Measurements from ENCODE around the gene HAUS7.

HAUS7 gene

DNA sequence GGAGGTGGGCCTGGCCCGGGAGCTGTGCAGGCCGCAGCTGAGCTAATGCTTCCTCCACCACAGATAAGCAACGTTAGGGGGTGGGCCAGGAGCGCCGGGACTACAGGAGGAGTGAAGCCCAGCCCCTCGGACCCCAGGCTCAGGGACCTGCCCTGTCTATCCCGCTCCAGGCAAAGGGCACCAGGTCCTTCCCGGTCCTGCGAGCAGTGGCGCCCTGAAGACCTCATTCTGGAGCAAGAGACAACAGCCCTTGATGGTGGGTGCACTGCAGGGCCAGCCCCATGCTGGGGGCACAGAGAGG is 23.8 kb downstream of the HAUS7 start:
- Histone ChIP-seq H3K4me3 (ENCODE audit: extremely low read depth, insufficient read depth, low read length, poor library complexity, severe bottlenecking) (no peak overlapping the region), H3K27ac (ENCODE audit: low read depth, low read length, severe bottlenecking) (no peak overlapping the region), H3K36me3 (ENCODE audit: control insufficient read depth, insufficient read depth, low read length) (no peaks in the 10 kb centered on the region), H3K9me3 (ENCODE audit: control insufficient read depth, low read length) (no peaks in the 10 kb centered on the region), H3K4me1 (ENCODE audit: control insufficient read depth, insufficient read depth, low read length, poor library complexity, severe bottlenecking) (no peaks in the 10 kb centered on the region)
- WGBS, 2 experiments (ENCODE audit: insufficient coverage in 2 of 2) = 96 to 97% methylated on average over 6 to 8 of the region's 10 CpGs

DNA sequence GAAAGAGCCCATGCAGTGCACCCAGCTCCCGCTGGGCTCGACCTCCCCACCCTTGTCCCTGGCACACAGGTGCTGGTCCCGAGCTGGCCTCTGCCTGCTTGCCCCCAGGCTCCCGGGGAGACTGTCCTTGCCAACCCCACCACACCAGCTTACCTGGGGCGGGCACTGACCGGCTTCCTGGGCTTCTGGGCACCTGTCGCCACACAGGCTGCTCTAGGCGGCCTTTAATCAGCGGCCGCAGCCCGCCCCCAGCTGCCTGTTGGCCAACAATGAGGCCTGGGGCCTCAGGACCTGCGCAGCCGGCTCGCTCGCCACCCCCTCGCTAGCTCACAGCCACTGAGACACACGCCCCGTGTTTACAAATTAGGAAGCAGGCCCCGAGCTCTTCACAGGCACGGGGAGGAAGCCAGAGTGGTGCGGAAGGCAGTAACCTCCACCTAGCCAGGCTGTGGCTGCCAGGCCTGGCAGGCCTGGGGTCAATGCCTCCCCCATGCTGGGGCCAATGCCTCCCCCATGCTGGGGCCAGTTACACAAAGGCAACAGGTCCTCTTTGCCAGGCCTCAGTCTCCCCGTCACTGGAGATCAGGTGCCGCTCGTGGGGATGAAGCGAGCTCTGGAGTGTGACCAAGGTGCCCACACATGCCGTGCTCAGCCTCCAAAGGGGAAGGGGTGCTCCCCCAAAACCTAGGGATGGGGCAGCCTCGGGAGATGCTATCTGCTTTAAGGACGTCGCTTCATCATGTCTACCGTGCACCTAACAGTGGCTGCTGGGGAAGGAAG is 24.3 kb downstream of the HAUS7 start, which contains the start of gene TREX2:
TSS of gene TREX2 (minus strand) at position 201 of the 780 bp plus-strand sequence. CDS start 626 bp downstream, outside the sequence.
- Histone ChIP-seq H3K36me3 (ENCODE audit: control insufficient read depth, insufficient read depth, low read length) (no peaks in the 10 kb centered on the region), H3K4me1 (ENCODE audit: control insufficient read depth, insufficient read depth, low read length, poor library complexity, severe bottlenecking) (no peaks in the 10 kb centered on the region), H3K4me3 (ENCODE audit: extremely low read depth, insufficient read depth, low read length, poor library complexity, severe bottlenecking) (no peak within 1 kb of the TSS), H3K9me3 (ENCODE audit: control insufficient read depth, low read length) (no peaks in the 10 kb centered on the region), H3K27ac (ENCODE audit: low read depth, low read length, severe bottlenecking) (no peak within 1 kb of the TSS)
- WGBS, 2 experiments (ENCODE audit: insufficient coverage in 2 of 2) = 92 to 97% methylated on average over 5 to 18 of the region's 30 CpGs

DNA sequence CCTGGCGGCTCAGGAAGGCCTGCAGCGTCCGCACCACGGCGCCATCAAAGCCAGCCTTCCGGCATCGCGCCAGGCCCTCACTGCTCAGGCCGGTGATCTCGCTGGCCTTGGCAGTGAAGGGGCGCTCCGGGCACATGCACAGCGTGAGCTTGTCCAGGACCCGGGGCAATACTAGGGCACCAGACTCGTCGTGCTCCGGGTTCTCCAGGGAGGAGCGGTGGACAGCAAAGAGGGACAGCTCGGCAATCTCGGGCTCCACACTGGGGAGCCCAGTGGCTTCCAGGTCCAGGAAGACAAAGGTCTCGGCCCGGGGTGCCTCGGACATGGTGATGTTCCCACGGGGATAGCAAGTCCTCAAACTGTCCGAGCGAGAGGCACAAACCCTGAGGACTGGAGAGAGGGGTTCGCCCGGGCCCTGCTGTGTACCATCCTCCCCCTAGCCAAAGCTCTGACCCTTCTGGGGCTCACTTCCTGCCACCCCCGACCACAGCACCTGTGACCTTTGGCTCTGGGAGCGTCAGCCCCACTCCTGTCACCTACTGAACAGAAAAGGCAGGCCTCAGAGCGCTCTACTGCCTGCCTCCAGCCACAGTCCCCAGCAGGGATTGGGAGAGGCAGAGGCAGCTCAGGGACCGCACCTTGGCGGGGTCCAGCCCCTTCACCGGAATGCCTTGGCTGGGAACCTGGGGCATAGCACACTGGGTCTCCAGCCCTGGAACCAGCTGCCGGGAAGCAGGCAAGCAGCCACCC is 25.1 kb downstream of the HAUS7 start:
- H3K4me1 ChIP-seq (ENCODE audit: control insufficient read depth, insufficient read depth, low read length, poor library complexity, severe bottlenecking) = no peaks in the 10 kb centered on the region
- H3K9me3 ChIP-seq (ENCODE audit: control insufficient read depth, low read length) = no peaks in the 10 kb centered on the region
- no peaks in the 10 kb centered on the region for H3K36me3 ChIP-seq (ENCODE audit: control insufficient read depth, insufficient read depth, low read length)
- H3K27ac ChIP-seq (ENCODE audit: low read depth, low read length, severe bottlenecking) = no peak overlapping the region
- WGBS, 2 experiments (ENCODE audit: insufficient coverage in 2 of 2) = 95 to 96% methylated on average over 13 to 21 of the region's 35 CpGs
- H3K4me3 ChIP-seq (ENCODE audit: extremely low read depth, insufficient read depth, low read length, poor library complexity, severe bottlenecking) = no peak overlapping the region

- Histone ChIP-seq H3K27ac (ENCODE audit: low read depth, low read length, severe bottlenecking) (no peak overlapping the region), H3K4me3 (ENCODE audit: extremely low read depth, insufficient read depth, low read length, poor library complexity, severe bottlenecking) (no peak overlapping the region), H3K9me3 (ENCODE audit: control insufficient read depth, low read length) (no peaks in the 10 kb centered on the region), H3K4me1 (ENCODE audit: control insufficient read depth, insufficient read depth, low read length, poor library complexity, severe bottlenecking) (no peaks in the 10 kb centered on the region), H3K36me3 (ENCODE audit: control insufficient read depth, insufficient read depth, low read length) (no peaks in the 10 kb centered on the region)
- WGBS, 2 experiments (ENCODE audit: insufficient coverage in 2 of 2) = 89 to 95% methylated on average over 7 to 26 of the region's 37 CpGs
Measured at GRCh38 chrX:153444333-153445011, 25.9 kb downstream of the HAUS7 start.

GRCh38 chrX:153443476-153444332 is 26.7 kb downstream of the HAUS7 start:
- H3K9me3 ChIP-seq (ENCODE audit: control insufficient read depth, low read length) = no peaks in the 10 kb centered on the region
- no peak overlapping the region for H3K4me3 ChIP-seq (ENCODE audit: extremely low read depth, insufficient read depth, low read length, poor library complexity, severe bottlenecking)
- WGBS, 2 experiments (ENCODE audit: insufficient coverage in 2 of 2) = 92% methylated on average over 4 to 9 of the region's 25 CpGs
- no peaks in the 10 kb centered on the region for H3K4me1 ChIP-seq (ENCODE audit: control insufficient read depth, insufficient read depth, low read length, poor library complexity, severe bottlenecking)
- no peak overlapping the region for H3K27ac ChIP-seq (ENCODE audit: low read depth, low read length, severe bottlenecking)
- H3K36me3 ChIP-seq (ENCODE audit: control insufficient read depth, insufficient read depth, low read length) = no peaks in the 10 kb centered on the region

DNA sequence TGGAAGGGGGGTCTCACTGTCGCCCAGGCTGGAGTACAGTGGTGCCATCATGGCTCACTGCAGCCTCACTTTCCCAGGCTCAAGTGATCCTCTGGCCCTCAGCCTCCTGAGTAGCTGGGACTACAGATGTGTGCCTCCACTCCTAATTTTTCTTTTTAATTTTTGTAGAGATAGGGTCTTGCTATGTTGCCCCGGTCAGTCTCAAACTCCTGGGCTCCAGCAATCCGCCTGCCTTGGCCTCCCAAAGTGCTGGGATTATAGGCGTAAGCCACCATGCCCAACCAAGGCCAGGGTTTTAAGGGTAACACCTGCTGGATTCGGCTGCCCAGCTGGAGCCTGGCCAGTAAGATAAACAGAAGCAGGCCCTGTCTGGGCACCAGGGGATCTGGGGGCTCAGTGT is 27.9 kb downstream of the HAUS7 start:
- no peak overlapping the region for H3K4me3 ChIP-seq (ENCODE audit: extremely low read depth, insufficient read depth, low read length, poor library complexity, severe bottlenecking)
- 84 to 97% methylated on average over 3 to 5 of the region's 5 CpGs for WGBS, 2 experiments (ENCODE audit: insufficient coverage in 2 of 2)
- H3K9me3 ChIP-seq (ENCODE audit: control insufficient read depth, low read length) = no peaks in the 10 kb centered on the region
- H3K36me3 ChIP-seq (ENCODE audit: control insufficient read depth, insufficient read depth, low read length) = no peaks in the 10 kb centered on the region
- no peaks in the 10 kb centered on the region for H3K4me1 ChIP-seq (ENCODE audit: control insufficient read depth, insufficient read depth, low read length, poor library complexity, severe bottlenecking)
- no peak overlapping the region for H3K27ac ChIP-seq (ENCODE audit: low read depth, low read length, severe bottlenecking)

GRCh38 chrX:153441981-153442380 is 28.4 kb downstream of the HAUS7 start:
- no peaks in the 10 kb centered on the region for H3K4me1 ChIP-seq (ENCODE audit: control insufficient read depth, insufficient read depth, low read length, poor library complexity, severe bottlenecking)
- no peak overlapping the region for H3K27ac ChIP-seq (ENCODE audit: low read depth, low read length, severe bottlenecking)
- H3K36me3 ChIP-seq (ENCODE audit: control insufficient read depth, insufficient read depth, low read length) = no peaks in the 10 kb centered on the region
- no peaks in the 10 kb centered on the region for H3K9me3 ChIP-seq (ENCODE audit: control insufficient read depth, low read length)
- WGBS, 2 experiments (ENCODE audit: insufficient coverage in 2 of 2) = 67 to 94% methylated on average over 1 to 6 of the region's 9 CpGs
- no peak overlapping the region for H3K4me3 ChIP-seq (ENCODE audit: extremely low read depth, insufficient read depth, low read length, poor library complexity, severe bottlenecking)

DNA sequence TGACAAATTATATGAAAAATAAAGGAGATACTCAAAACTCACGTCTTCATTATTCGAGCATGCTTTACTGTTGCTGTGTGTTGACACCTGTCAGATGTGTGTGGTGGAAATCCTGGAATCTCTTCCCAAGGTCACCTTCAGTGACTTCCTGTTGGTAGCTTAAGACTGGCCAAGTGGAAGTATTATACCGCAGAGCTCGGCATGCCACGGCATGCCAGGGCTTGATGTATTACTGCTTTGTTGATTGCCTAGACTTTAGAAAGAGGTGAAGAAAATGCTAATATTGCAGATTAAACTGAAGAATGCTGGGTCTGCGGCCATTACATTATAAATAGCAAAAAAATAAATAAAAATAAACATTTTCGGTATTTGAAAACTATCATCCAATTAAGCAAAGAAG is 29.1 kb downstream of the HAUS7 start:
- WGBS, 2 experiments (ENCODE audit: insufficient coverage in 2 of 2) = no CpG with 5 or more reads among the region's 7 CpGs
- H3K27ac ChIP-seq (ENCODE audit: low read depth, low read length, severe bottlenecking) = no peak overlapping the region
- H3K9me3 ChIP-seq (ENCODE audit: control insufficient read depth, low read length) = no peaks in the 10 kb centered on the region
- no peaks in the 10 kb centered on the region for H3K36me3 ChIP-seq (ENCODE audit: control insufficient read depth, insufficient read depth, low read length)
- H3K4me3 ChIP-seq (ENCODE audit: extremely low read depth, insufficient read depth, low read length, poor library complexity, severe bottlenecking) = no peak overlapping the region
- no peaks in the 10 kb centered on the region for H3K4me1 ChIP-seq (ENCODE audit: control insufficient read depth, insufficient read depth, low read length, poor library complexity, severe bottlenecking)

GRCh38 chrX:153440556-153441135 is 29.7 kb downstream of the HAUS7 start:
- no peak overlapping the region for H3K4me3 ChIP-seq (ENCODE audit: extremely low read depth, insufficient read depth, low read length, poor library complexity, severe bottlenecking)
- no peaks in the 10 kb centered on the region for H3K9me3 ChIP-seq (ENCODE audit: control insufficient read depth, low read length)
- H3K4me1 ChIP-seq (ENCODE audit: control insufficient read depth, insufficient read depth, low read length, poor library complexity, severe bottlenecking) = no peaks in the 10 kb centered on the region
- H3K27ac ChIP-seq (ENCODE audit: low read depth, low read length, severe bottlenecking) = no peak overlapping the region
- 76 to 92% methylated on average over 4 to 6 of the region's 13 CpGs for WGBS, 2 experiments (ENCODE audit: insufficient coverage in 2 of 2)
- H3K36me3 ChIP-seq (ENCODE audit: control insufficient read depth, insufficient read depth, low read length) = no peaks in the 10 kb centered on the region

GRCh38 chrX:153439977-153440376 is 30.4 kb downstream of the HAUS7 start:
- Histone ChIP-seq H3K27ac (ENCODE audit: low read depth, low read length, severe bottlenecking) (no peak overlapping the region), H3K4me1 (ENCODE audit: control insufficient read depth, insufficient read depth, low read length, poor library complexity, severe bottlenecking) (no peaks in the 10 kb centered on the region), H3K9me3 (ENCODE audit: control insufficient read depth, low read length) (no peaks in the 10 kb centered on the region), H3K36me3 (ENCODE audit: control insufficient read depth, insufficient read depth, low read length) (no peaks in the 10 kb centered on the region), H3K4me3 (ENCODE audit: extremely low read depth, insufficient read depth, low read length, poor library complexity, severe bottlenecking) (no peak overlapping the region)
- 80 to 86% methylated on average over 1 to 2 of the region's 4 CpGs for WGBS, 2 experiments (ENCODE audit: insufficient coverage in 2 of 2)

All from mesodermal cell (in vitro differentiated cells).